K562 (cell line): ENCODE data around the gene MYO15B. TPM values are rescaled to one million over a fixed set of nuclear protein-coding genes. Genes with fewer than 3 reads are reported as not detected.

ENCODE experiments used
- ARID2 ChIP-seq: fragments of 450-650 bp; IDR thresholded peaks from 2 replicates; pipeline ENCODE4 v1.6.1; 2017; ENCODE audit warnings: antibody characterized with exemption, mild to moderate bottlenecking
- ARID3A ChIP-seq: IDR thresholded peaks from 2 replicates; pipeline ENCODE4 v1.6.1; 2012; ENCODE audit warnings: low read depth, low read length, improper control_type of control experiment, borderline replicate concordance
- BDP1 ChIP-seq: IDR thresholded peaks from 3 replicates; pipeline ENCODE4 v1.6.1; 2011; ENCODE audit not compliant: insufficient read length, insufficient read depth
- CBFB ChIP-seq: sonication (generic); formaldehyde crosslinking; IDR thresholded peaks from 2 replicates; pipeline ENCODE4 v1.4.0; 2020; ENCODE audit warnings: mild to moderate bottlenecking, missing genetic modification reagents
- CCAR2 ChIP-seq: fragments of 200-400 bp; formaldehyde crosslinking; IDR thresholded peaks from 2 replicates; pipeline ENCODE4 v1.6.1; 2017; ENCODE audit warnings: mild to moderate bottlenecking, low read depth, low read length
- CEBPG ChIP-seq, 3 experiments: fragments of 200-800 bp in 1 of 3; sonication (Bioruptor generic) in 1 of 3; sonication (generic) in 1 of 3; formaldehyde crosslinking in 1 of 3; IDR thresholded peaks in 2 of 3; conservative IDR thresholded peaks in 1 of 3; 2 replicates each; pipeline versions ENCODE4 v1.6.1 to v1.8.0; 2016 to 2022; ENCODE audit warnings: missing compliant biosample characterization in 2 of 3, missing genetic modification characterization in 2 of 3, mild to moderate bottlenecking in 1 of 3, missing genetic modification reagents in 1 of 3
- CREB1 ChIP-seq, 2 experiments: sonication (generic) in 1 of 2; formaldehyde crosslinking in 1 of 2; IDR thresholded peaks; 2 replicates each; pipeline versions ENCODE4 v1.6.1 to v1.8.0; 2012 to 2022; ENCODE audit warnings: inconsistent platforms in 1 of 2, mild to moderate bottlenecking in 1 of 2, missing genetic modification reagents in 1 of 2, moderate library complexity in 1 of 2
- GATAD2A ChIP-seq: fragments of 450-650 bp; IDR thresholded peaks from 2 replicates; pipeline ENCODE4 v1.6.1; 2017
- HEY1 ChIP-seq: fragments of 250-450 bp; sonication (Bioruptor Pico); IDR thresholded peaks from 2 replicates; pipeline ENCODE4 v1.5.0; 2020; ENCODE audit warnings: mild to moderate bottlenecking, moderate library complexity, borderline replicate concordance
- ID3 ChIP-seq, 2 experiments: fragments of 250-450 bp in 1 of 2; fragments of 450-650 bp in 1 of 2; sonication (Bioruptor Pico) in 1 of 2; IDR thresholded peaks; 2 replicates each; pipeline versions ENCODE4 v1.6.1 to v1.8.0; 2016 to 2021; ENCODE audit warnings: mild to moderate bottlenecking in 2 of 2, moderate library complexity in 2 of 2, missing compliant biosample characterization in 1 of 2, missing genetic modification characterization in 1 of 2
- ILK ChIP-seq: fragments of 450-650 bp; IDR thresholded peaks from 2 replicates; pipeline ENCODE4 v1.6.1; 2016; ENCODE audit warnings: missing genetic modification characterization, low read depth, mild to moderate bottlenecking, missing compliant biosample characterization, moderate library complexity, borderline replicate concordance
- KLF13 ChIP-seq: fragments of 450-650 bp; IDR thresholded peaks from 2 replicates; pipeline ENCODE4 v1.6.1; 2016; ENCODE audit warnings: missing genetic modification characterization, low read depth, mild to moderate bottlenecking, missing compliant biosample characterization, moderate library complexity, borderline replicate concordance
- NCOA4 ChIP-seq: fragments of 450-650 bp; IDR thresholded peaks from 2 replicates; pipeline ENCODE4 v1.6.1; 2018; ENCODE audit warnings: mild to moderate bottlenecking; ENCODE audit not compliant: partially characterized antibody
- NFYB ChIP-seq: IDR thresholded peaks from 2 replicates; pipeline ENCODE4 v1.6.1; 2011; ENCODE audit warnings: mild to moderate bottlenecking, moderate library complexity; ENCODE audit not compliant: insufficient read length; ENCODE audit errors: extremely low read depth
- POLR2AphosphoS2 ChIP-seq: IDR thresholded peaks from 2 replicates; pipeline ENCODE4 v1.6.1; 2012; ENCODE audit warnings: low read length, improper control_type of control experiment
- POLR2H ChIP-seq: IDR thresholded peaks from 2 replicates; pipeline ENCODE4 v1.6.1; 2016; ENCODE audit warnings: missing genetic modification characterization, low read depth, mild to moderate bottlenecking, control low read depth, missing compliant biosample characterization, moderate library complexity
- SMARCA5 ChIP-seq: fragments of 450-650 bp; IDR thresholded peaks from 2 replicates; pipeline ENCODE4 v1.6.1; 2016
- SMARCC2 ChIP-seq: fragments of 450-650 bp; IDR thresholded peaks from 2 replicates; pipeline ENCODE4 v1.6.1; 2017; ENCODE audit warnings: antibody characterized with exemption, moderate library complexity, mild to moderate bottlenecking, low read depth
- TSC22D4 ChIP-seq: fragments of 450-650 bp; IDR thresholded peaks from 2 replicates; pipeline ENCODE4 v1.6.1; 2016; ENCODE audit warnings: missing genetic modification characterization, missing biosample characterization, control low read depth
- ZNF311 ChIP-seq: fragments of 250-450 bp; sonication (Bioruptor Pico); IDR thresholded peaks from 2 replicates; pipeline ENCODE4 v1.4.0; 2020; ENCODE audit warnings: mild to moderate bottlenecking, moderate library complexity
- ZNF518B ChIP-seq: fragments of 250-450 bp; sonication (Bioruptor Pico); IDR thresholded peaks from 2 replicates; pipeline ENCODE4 v1.5.0; 2021; ENCODE audit warnings: mild to moderate bottlenecking, moderate library complexity
- ZNF644 ChIP-seq: fragments of 200-800 bp; sonication (Bioruptor generic); IDR thresholded peaks from 2 replicates; pipeline ENCODE4 v1.6.1; 2016; ENCODE audit warnings: low read depth, missing genetic modification characterization, missing compliant biosample characterization
- polyA plus RNA-seq, 8 experiments: library from polyadenylated mRNA; depleted of rRNA in 4 of 8; stranded (reverse) in 5 of 8; unstranded in 3 of 8; fragments of >200 nt; fragmentation: Nextera tagmentation in 2 of 8; fragmentation: Illumina TruSeq in 1 of 8; extraction: Ambion mirVana in 2 of 8; extraction: Trizol in 1 of 8; gene quantifications; 2 replicates each; pipeline versions ENCODE4 v1.2.1 to v1.2.3, GENCODE V29; 2011 to 2014; ENCODE audit warnings: inconsistent platforms in 1 of 8, missing spikeins in 1 of 8
- total RNA-seq, 7 experiments: library from RNA; depleted of rRNA in 6 of 7; stranded (reverse); fragments of >200 nt in 6 of 7; fragmentation: Illumina TruSeq in 2 of 7; extraction: Trizol in 2 of 7; gene quantifications; 2 replicates each; pipeline versions ENCODE4 v1.2.1 to v1.2.3, GENCODE V29; 2011 to 2021; ENCODE audit warnings: low replicate concordance in 1 of 7

MYO15B gene
- total and polyA plus RNA-seq, 9 of the 15 experiments (the other 6 are each of a cell fraction or from before 2014, with no cell fraction given): 0.05 to 3.1 (median 0.83) TPM; not detected in 2

- TF ChIP-seq ARID3A (no peak), ZNF644 (no peak), ID3 (CRISPR knock-in tag; IDR thresholded peaks at IDR 0.05) (no peak), ID3 (tag; IDR thresholded peaks at IDR 0.05) (no peak), CBFB (CRISPR knock-in tag) (no peak), ZNF518B (CRISPR knock-in tag) (no peak), GATAD2A (no peak), ARID2 (no peak), POLR2AphosphoS2 (no peak), CEBPG (CRISPR knock-in tag; IDR thresholded peaks at IDR 0.05) (peak; percentile 77; the same call in 1 of the 2 replicates), CEBPG (tag; conservative IDR thresholded peaks at IDR 0.05 in 1 of 2, IDR thresholded peaks at IDR 0.05 in 1 of 2) (peak in 1 of 2 experiments; percentile 44; a peak in 1 of 4 replicates), ILK (tag) (no peak), NCOA4 (no peak), ZNF311 (CRISPR knock-in tag) (no peak), POLR2H (tag) (peak; percentile 75), SMARCC2 (no peak), HEY1 (CRISPR knock-in tag) (no peak), NFYB (peak; percentile 19), CREB1 (IDR thresholded peaks at IDR 0.05) (peak; percentile 98), CREB1 (CRISPR knock-in tag; IDR thresholded peaks at IDR 0.05) (peak; percentile 98), BDP1 (no peak), CCAR2 (no peak), KLF13 (tag) (no peak), SMARCA5 (no peak), TSC22D4 (no peak)
Measured at GRCh38 chr17:75666959-75667790, 79.6 kb downstream of the MYO15B start, which contains the start of the genes RECQL5 and SAP30BP (continued).
